Measurements from ENCODE around the gene REXO5. TPM values are rescaled to one million over a fixed set of nuclear protein-coding genes. Genes with fewer than 3 reads are reported as not detected.

The REXO5 gene
- total RNA-seq, 4 donors from 2014 or later, result 0.88 to 16.6 (median 6.2) TPM; not detected in 1

GRCh38 chr16:20781697-20782096, 24.6 kb upstream of the REXO5 start:
- TF ChIP-seq POLR2A (IDR thresholded peaks at IDR 0.05) (no peak), CTCF (IDR thresholded peaks at IDR 0.05) (no peak)
- no peak for DNase-seq
- H3K4me3 ChIP-seq, result no peak overlapping the region
- no peak overlapping the region for H3K27ac ChIP-seq
- H3K9me3 ChIP-seq, result no peaks in the 10 kb centered on the region
- intact Hi-C loops (cut with DNase I; ENCODE audit: low total_unique reads), result no loop called here
- H3K4me1 ChIP-seq, result no peaks in the 10 kb centered on the region
- no peaks in the 10 kb centered on the region for H3K36me3 ChIP-seq
- no peaks in the 10 kb centered on the region for H3K27me3 ChIP-seq

GRCh38 chr16:20782470-20782869, 23.9 kb upstream of the REXO5 start:
- H3K4me3 ChIP-seq, result no peak overlapping the region
- H3K4me1 ChIP-seq, result no peaks in the 10 kb centered on the region
- no peak overlapping the region for H3K27ac ChIP-seq
- DNase-seq, result no peak
- H3K36me3 ChIP-seq, result no peaks in the 10 kb centered on the region
- intact Hi-C loops (cut with DNase I; ENCODE audit: low total_unique reads), result no loop called here
- TF ChIP-seq POLR2A (IDR thresholded peaks at IDR 0.05), result no peak
- TF ChIP-seq CTCF (IDR thresholded peaks at IDR 0.05), result no peak
- H3K27me3 ChIP-seq, result no peaks in the 10 kb centered on the region
- no peaks in the 10 kb centered on the region for H3K9me3 ChIP-seq

- Histone ChIP-seq H3K27ac (no peak overlapping the region), H3K9me3 (no peaks in the 10 kb centered on the region), H3K4me3 (no peak overlapping the region), H3K4me1 (no peaks in the 10 kb centered on the region), H3K36me3 (no peaks in the 10 kb centered on the region), H3K27me3 (no peaks in the 10 kb centered on the region)
- no peak for DNase-seq
- intact Hi-C loops (cut with DNase I; ENCODE audit: low total_unique reads), result no loop called here
- TF ChIP-seq POLR2A (IDR thresholded peaks at IDR 0.05) (no peak), CTCF (IDR thresholded peaks at IDR 0.05) (no peak)
Measured at GRCh38 chr16:20784204-20784603, 22.1 kb upstream of the REXO5 start.

GRCh38 chr16:20789130-20789529, 17.2 kb upstream of the REXO5 start:
- Histone ChIP-seq H3K4me3 (no peak overlapping the region), H3K9me3 (no peaks in the 10 kb centered on the region), H3K27me3 (no peaks in the 10 kb centered on the region), H3K4me1 (no peaks in the 10 kb centered on the region), H3K27ac (no peak overlapping the region), H3K36me3 (no peaks in the 10 kb centered on the region)
- TF ChIP-seq CTCF (IDR thresholded peaks at IDR 0.05), result no peak
- DNase-seq, result no peak
- intact Hi-C loops (cut with DNase I; ENCODE audit: low total_unique reads), result no loop called here

- H3K4me1 ChIP-seq, result no peaks in the 10 kb centered on the region
- intact Hi-C loops (cut with DNase I; ENCODE audit: low total_unique reads), result no loop called here
- TF ChIP-seq POLR2A (IDR thresholded peaks at IDR 0.05) (no peak), CTCF (IDR thresholded peaks at IDR 0.05) (no peak)
- H3K27ac ChIP-seq, result no peak overlapping the region
- H3K4me3 ChIP-seq, result no peak overlapping the region
- no peaks in the 10 kb centered on the region for H3K27me3 ChIP-seq
- DNase-seq, result no peak
- no peaks in the 10 kb centered on the region for H3K36me3 ChIP-seq
- H3K9me3 ChIP-seq, result no peaks in the 10 kb centered on the region
Measured at GRCh38 chr16:20791923-20792612, 14.3 kb upstream of the REXO5 start.

Measured in uterus (tissue), 4 donors.